Activated T-helper 1 cell treated with Interleukin-2 at 50 U/mL for 16 hours (primary cell): ENCODE data around the gene PRSS12.
"Not testable (repeated sequence)": the region's sequence is repeated elsewhere in the genome, so short reads cannot be mapped to it uniquely, and the experiment has no call there.

ENCODE experiments used
- DNase-seq: peaks from one replicate; pipeline ENCODE4 v3.0.0-alpha.2; 2020; ENCODE audit warnings: low read depth

Gene PRSS12, protein sequence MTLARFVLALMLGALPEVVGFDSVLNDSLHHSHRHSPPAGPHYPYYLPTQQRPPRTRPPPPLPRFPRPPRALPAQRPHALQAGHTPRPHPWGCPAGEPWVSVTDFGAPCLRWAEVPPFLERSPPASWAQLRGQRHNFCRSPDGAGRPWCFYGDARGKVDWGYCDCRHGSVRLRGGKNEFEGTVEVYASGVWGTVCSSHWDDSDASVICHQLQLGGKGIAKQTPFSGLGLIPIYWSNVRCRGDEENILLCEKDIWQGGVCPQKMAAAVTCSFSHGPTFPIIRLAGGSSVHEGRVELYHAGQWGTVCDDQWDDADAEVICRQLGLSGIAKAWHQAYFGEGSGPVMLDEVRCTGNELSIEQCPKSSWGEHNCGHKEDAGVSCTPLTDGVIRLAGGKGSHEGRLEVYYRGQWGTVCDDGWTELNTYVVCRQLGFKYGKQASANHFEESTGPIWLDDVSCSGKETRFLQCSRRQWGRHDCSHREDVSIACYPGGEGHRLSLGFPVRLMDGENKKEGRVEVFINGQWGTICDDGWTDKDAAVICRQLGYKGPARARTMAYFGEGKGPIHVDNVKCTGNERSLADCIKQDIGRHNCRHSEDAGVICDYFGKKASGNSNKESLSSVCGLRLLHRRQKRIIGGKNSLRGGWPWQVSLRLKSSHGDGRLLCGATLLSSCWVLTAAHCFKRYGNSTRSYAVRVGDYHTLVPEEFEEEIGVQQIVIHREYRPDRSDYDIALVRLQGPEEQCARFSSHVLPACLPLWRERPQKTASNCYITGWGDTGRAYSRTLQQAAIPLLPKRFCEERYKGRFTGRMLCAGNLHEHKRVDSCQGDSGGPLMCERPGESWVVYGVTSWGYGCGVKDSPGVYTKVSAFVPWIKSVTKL

GRCh38 chr4:118352843-118353533 is at the start of gene PRSS12:
TSS of gene PRSS12 (minus strand) at chr4:118353003. CDS start at chr4:118352720, 283 bp downstream.
- DNase-seq, result peak; percentile 17

GRCh38 chr4:118400356-118400755 is 47.6 kb upstream of the PRSS12 start:
- no peak for DNase-seq

DNA sequence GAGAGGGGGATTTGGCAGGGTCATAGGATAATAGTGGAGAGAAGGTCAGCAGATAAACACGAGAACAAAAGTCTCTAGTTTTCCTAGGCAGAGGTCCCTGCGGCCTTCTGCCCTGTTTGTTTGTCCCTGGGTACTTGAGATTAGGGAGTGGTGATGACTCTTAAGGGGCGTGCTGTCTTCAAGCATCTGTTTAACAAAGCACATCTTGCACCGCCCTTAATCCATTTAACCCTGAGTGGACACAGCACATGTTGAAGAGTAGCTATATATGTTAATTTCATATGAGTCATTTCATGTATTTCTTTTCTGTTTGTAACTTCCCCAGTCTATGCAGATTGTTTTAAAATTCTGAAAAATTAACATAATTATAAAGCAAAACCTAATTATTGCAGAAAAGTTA is 47.1 kb upstream of the PRSS12 start:
- DNase-seq, result not testable (repeated sequence)

GRCh38 chr4:118398226-118399090 is 45.7 kb upstream of the PRSS12 start:
- DNase-seq, result no peak

DNA sequence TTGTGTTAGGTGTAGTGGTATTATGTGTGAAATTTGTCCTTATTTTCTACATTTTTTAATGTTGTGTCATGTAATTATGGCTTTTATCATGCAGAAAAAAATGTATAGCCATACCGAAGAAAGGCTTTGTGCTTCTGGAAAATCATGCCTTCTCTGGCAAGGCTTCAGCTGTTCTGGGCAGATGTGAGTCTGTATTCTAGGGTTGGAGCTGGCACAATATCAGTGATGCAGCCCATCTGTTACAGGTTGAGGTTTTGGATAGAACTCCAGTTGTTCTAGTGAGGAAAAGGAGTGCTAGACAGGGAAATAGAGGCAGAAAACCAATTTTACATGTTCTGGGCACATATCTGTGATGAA is 44.8 kb upstream of the PRSS12 start:
- DNase-seq, result no peak

DNA sequence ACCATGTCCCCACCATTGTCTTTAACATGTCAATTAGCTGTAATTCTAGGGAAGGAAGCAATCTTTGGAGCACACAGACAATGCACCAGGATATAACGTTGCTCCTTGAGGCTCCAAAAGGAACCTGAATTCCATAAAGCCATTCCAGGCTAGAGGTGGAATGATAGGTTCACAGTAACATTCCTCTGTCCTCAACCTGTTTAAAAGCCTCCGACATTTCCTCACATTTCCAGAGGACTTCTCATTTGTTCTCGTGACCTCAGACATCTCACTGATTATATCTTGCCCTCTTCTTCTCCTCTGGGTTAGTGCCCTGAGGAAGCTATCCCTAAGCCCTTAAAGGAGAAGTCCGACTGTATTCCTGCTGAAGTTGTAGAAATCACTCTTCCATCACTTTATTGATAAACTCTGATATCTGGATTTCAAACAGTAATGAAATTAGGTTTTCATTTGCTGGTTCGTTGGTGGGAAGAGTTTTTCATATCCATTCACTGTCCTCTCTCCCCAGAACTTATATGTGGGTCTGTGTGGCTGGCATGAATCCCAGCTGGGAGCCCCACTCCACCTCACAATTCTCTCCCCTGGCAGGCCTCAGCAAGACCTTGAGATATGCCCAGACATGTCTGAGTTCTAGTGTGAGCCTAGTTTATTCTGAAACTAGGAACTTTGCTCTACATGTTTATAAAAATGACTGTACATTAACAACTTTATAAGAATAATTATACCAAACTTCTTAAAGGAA is 44.2 kb upstream of the PRSS12 start:
- DNase-seq, result no peak

GRCh38 chr4:118395057-118395644 is 42.3 kb upstream of the PRSS12 start:
- no peak for DNase-seq

- DNase-seq, result not testable (repeated sequence)
Observed at GRCh38 chr4:118392509-118392908, 39.7 kb upstream of the PRSS12 start.

GRCh38 chr4:118390121-118390520 is 37.3 kb upstream of the PRSS12 start:
- DNase-seq, result no peak

- no peak for DNase-seq
Observed at GRCh38 chr4:118389721-118390120, 36.9 kb upstream of the PRSS12 start.

DNA sequence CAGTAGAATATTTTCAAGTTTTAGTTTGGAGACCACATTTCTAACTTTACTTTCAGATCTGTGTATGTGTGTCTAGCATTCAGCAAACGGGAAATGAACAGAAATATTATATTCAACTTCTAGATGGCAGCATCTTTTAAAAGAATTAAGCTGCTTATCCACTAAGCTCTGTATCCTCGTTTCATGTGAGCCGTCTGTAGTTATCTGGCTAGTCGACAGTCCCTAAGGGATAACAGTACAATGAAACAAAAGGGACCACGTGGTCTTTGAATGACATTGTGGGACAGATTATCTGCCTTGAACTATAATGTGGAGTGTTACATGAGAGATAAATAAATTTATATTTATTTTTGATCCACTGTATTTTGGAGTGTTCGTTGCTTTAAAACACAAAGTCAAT is 35.8 kb upstream of the PRSS12 start:
- no peak for DNase-seq

DNA sequence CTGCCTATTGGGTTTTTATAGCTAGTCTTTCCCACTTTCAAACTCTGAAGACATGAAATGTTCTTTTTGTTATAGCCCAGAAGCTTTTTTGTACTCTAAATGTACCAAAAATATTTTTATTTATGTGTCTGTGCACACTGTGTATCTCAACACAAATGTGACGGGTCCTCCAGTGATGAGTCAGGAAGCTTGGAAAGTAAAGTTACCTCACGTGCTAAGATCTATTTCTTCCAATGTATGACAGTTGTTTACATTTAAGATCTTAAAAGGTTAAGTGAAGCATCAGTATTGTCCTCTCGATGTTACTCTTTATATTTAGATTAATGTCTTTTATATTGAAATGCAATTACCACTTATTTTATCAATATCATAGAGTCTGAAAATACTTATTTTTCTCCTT is 29.1 kb upstream of the PRSS12 start:
- DNase-seq, result no peak

- DNase-seq, result no peak
Observed at GRCh38 chr4:118373614-118374255, 20.9 kb upstream of the PRSS12 start.

- no peak for DNase-seq
Observed at GRCh38 chr4:118372251-118372650, 19.4 kb upstream of the PRSS12 start.

GRCh38 chr4:118369231-118369630 is 16.4 kb upstream of the PRSS12 start:
- no peak for DNase-seq

GRCh38 chr4:118367872-118368271 is 15.1 kb upstream of the PRSS12 start:
- DNase-seq, result no peak

GRCh38 chr4:118367361-118367760 is 14.6 kb upstream of the PRSS12 start:
- no peak for DNase-seq

DNA sequence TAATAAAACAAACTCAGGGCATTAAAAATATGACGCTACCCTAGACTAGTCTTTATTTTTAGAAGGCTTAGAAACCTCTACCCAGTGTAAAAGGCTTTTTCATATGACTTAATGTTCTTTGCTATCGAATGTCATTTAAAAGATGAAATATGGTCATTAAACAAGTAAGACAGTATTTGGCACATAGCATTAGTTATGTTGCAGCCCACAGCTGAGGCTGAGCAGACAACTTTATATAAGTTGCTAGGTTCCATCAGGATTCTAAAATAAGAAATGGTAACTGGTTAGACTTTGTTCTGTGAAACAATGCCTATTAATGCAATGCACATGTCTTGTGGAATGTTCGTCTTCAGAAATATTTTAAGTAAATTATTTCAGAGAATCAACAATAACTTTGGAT is 10.4 kb upstream of the PRSS12 start:
- DNase-seq, result no peak

GRCh38 chr4:118361192-118361591 is 8.4 kb upstream of the PRSS12 start:
- no peak for DNase-seq

GRCh38 chr4:118360106-118360505 is 7.3 kb upstream of the PRSS12 start:
- no peak for DNase-seq
